H9 (cell line): ENCODE measurements around the gene PLAC1. TPM values are rescaled to one million over a fixed set of nuclear protein-coding genes. Genes with fewer than 3 reads are reported as not detected.

ENCODE experiments used
- DNase-seq: peaks from one replicate; pipeline ENCODE4 v3.0.0-alpha.2; 2017
- H2AFZ ChIP-seq: one replicate; pipeline ENCODE4 v1.6.1; 2013; ENCODE audit warnings: mild to moderate bottlenecking, low read length, control low read depth, moderate library complexity
- H2AK5ac ChIP-seq: 2 replicates; pipeline ENCODE4 v1.6.1; 2013; ENCODE audit warnings: low read length, control low read depth, mixed read lengths; ENCODE audit not compliant: insufficient read length
- H2BK120ac ChIP-seq: one replicate; pipeline ENCODE4 v1.6.1; 2013; ENCODE audit warnings: low read depth, mild to moderate bottlenecking, low read length, control low read depth, inconsistent platforms; ENCODE audit not compliant: poor library complexity, severe bottlenecking
- H2BK12ac ChIP-seq: 2 replicates; pipeline ENCODE4 v1.6.1; 2013; ENCODE audit warnings: low read length, control low read depth, mixed read lengths, low read depth; ENCODE audit not compliant: insufficient read length
- H2BK15ac ChIP-seq: 2 replicates; pipeline ENCODE4 v1.6.1; 2013; ENCODE audit warnings: low read depth, low read length, control low read depth
- H2BK20ac ChIP-seq: one replicate; pipeline ENCODE4 v1.6.1; 2013; ENCODE audit warnings: low read depth, mild to moderate bottlenecking, low read length, control low read depth, inconsistent platforms; ENCODE audit not compliant: poor library complexity, severe bottlenecking
- H2BK5ac ChIP-seq: 2 replicates; pipeline ENCODE4 v1.6.1; 2013; ENCODE audit warnings: low read length, control low read depth, mixed read lengths; ENCODE audit not compliant: insufficient read length
- H3K14ac ChIP-seq: 2 replicates; pipeline ENCODE4 v1.6.1; 2013; ENCODE audit warnings: low read length, control low read depth; ENCODE audit not compliant: insufficient read depth
- H3K18ac ChIP-seq: 2 replicates; pipeline ENCODE4 v1.6.1; 2013; ENCODE audit warnings: low read depth, mild to moderate bottlenecking, mixed read lengths, low read length, control low read depth; ENCODE audit not compliant: insufficient read length
- H3K23ac ChIP-seq: 2 replicates; pipeline ENCODE4 v1.6.1; 2013; ENCODE audit warnings: low read length, control low read depth, mixed read lengths, low read depth; ENCODE audit not compliant: insufficient read length
- H3K23me2 ChIP-seq: 2 replicates; pipeline ENCODE4 v1.6.1; 2013; ENCODE audit warnings: low read depth, mild to moderate bottlenecking, mixed read lengths, low read length, control low read depth; ENCODE audit not compliant: insufficient read length, poor library complexity, severe bottlenecking
- H3K27ac ChIP-seq: 2 replicates; pipeline ENCODE4 v1.5.1; 2013; ENCODE audit warnings: low read length, control low read depth, mixed read lengths, low read depth; ENCODE audit not compliant: insufficient read length
- H3K27me3 ChIP-seq: 2 replicates; pipeline ENCODE4 v1.6.1; 2013; ENCODE audit warnings: low read length, control low read depth, inconsistent platforms; ENCODE audit not compliant: insufficient read depth
- H3K4ac ChIP-seq: 2 replicates; pipeline ENCODE4 v1.6.1; 2013; ENCODE audit warnings: low read depth, mild to moderate bottlenecking, control low read depth, inconsistent platforms, low read length, moderate library complexity
- H3K4me1 ChIP-seq: 2 replicates; pipeline ENCODE4 v1.6.1; 2013; ENCODE audit warnings: low read length, control low read depth, inconsistent platforms; ENCODE audit not compliant: insufficient read depth
- H3K4me2 ChIP-seq: 2 replicates; pipeline ENCODE4 v1.6.1; 2013; ENCODE audit warnings: low read length, control low read depth, mixed read lengths; ENCODE audit not compliant: insufficient read length, insufficient read depth
- H3K56ac ChIP-seq: 2 replicates; pipeline ENCODE4 v1.6.1; 2013; ENCODE audit warnings: low read depth, mild to moderate bottlenecking, mixed read lengths, low read length, control low read depth; ENCODE audit not compliant: insufficient read length
- H3K79me1 ChIP-seq: 2 replicates; pipeline ENCODE4 v1.6.1; 2013; ENCODE audit warnings: low read depth, mild to moderate bottlenecking, moderate library complexity, low read length, control low read depth, inconsistent platforms; ENCODE audit not compliant: insufficient read depth, poor library complexity, severe bottlenecking
- H3K79me2 ChIP-seq: 2 replicates; pipeline ENCODE4 v1.6.1; 2013; ENCODE audit warnings: low read length, control low read depth, inconsistent platforms; ENCODE audit not compliant: insufficient read depth
- H3K9ac ChIP-seq: 2 replicates; pipeline ENCODE4 v1.6.1; 2013; ENCODE audit warnings: low read length, control low read depth, mixed read lengths; ENCODE audit not compliant: insufficient read length; ENCODE audit errors: extremely low read depth
- H3K9me3 ChIP-seq: one replicate; pipeline ENCODE4 v1.6.1; 2013; ENCODE audit warnings: low read depth, low read length, inconsistent platforms; ENCODE audit not compliant: control insufficient read depth
- H3T11ph ChIP-seq: one replicate; pipeline ENCODE4 v1.6.1; 2013; ENCODE audit warnings: mild to moderate bottlenecking, low read length, control low read depth, inconsistent platforms
- H4K20me1 ChIP-seq: one replicate; pipeline ENCODE4 v1.6.1; 2013; ENCODE audit not compliant: control insufficient read depth, insufficient read length, insufficient read depth
- H4K5ac ChIP-seq: 2 replicates; pipeline ENCODE4 v1.6.1; 2013; ENCODE audit warnings: low read depth, mild to moderate bottlenecking, mixed read lengths, low read length, control low read depth; ENCODE audit not compliant: insufficient read length
- H4K8ac ChIP-seq: replicated peaks from 2 replicates; pipeline ENCODE4 v1.6.1; 2013; ENCODE audit warnings: low read length, control low read depth, mixed read lengths, low read depth; ENCODE audit not compliant: insufficient read length
- H4K91ac ChIP-seq: 2 replicates; pipeline ENCODE4 v1.6.1; 2013; ENCODE audit warnings: low read depth, mild to moderate bottlenecking, moderate library complexity, mixed read lengths, low read length, control low read depth; ENCODE audit not compliant: insufficient read length
- H3K27ac Mint-ChIP-seq, 3 experiments: 2 replicates in 2 of 3; 3 replicates in 1 of 3; pipeline ENCODE4 v1.8.0; 2020 to 2021; ENCODE audit warnings: mixed read lengths in 3 of 3, mild to moderate bottlenecking in 1 of 3, moderate library complexity in 1 of 3
- H3K27me3 Mint-ChIP-seq: 2 replicates; pipeline ENCODE4 v1.8.0; 2021; ENCODE audit warnings: low read depth, mild to moderate bottlenecking, moderate library complexity, mixed read lengths
- H3K36me3 Mint-ChIP-seq, 3 experiments: 2 replicates in 2 of 3; 3 replicates in 1 of 3; pipeline ENCODE4 v1.8.0; 2020 to 2021; ENCODE audit warnings: low read depth in 3 of 3, mixed read lengths in 3 of 3; ENCODE audit not compliant: insufficient read depth in 1 of 3
- H3K4me1 Mint-ChIP-seq, 2 experiments: 2 replicates each; pipeline ENCODE4 v1.8.0; 2020; ENCODE audit warnings: mixed read lengths in 2 of 2
- H3K4me3 Mint-ChIP-seq, 2 experiments: 2 replicates in 1 of 2; 3 replicates in 1 of 2; pipeline ENCODE4 v1.8.0; 2020 to 2021; ENCODE audit warnings: mild to moderate bottlenecking in 2 of 2, mixed read lengths in 2 of 2, moderate library complexity in 1 of 2
- H3K9me3 Mint-ChIP-seq, 2 experiments: 2 replicates in 1 of 2; 3 replicates in 1 of 2; pipeline ENCODE4 v1.8.0; 2020; ENCODE audit warnings: mild to moderate bottlenecking in 2 of 2, mixed read lengths in 2 of 2, moderate library complexity in 1 of 2
- CTCF ChIP-seq: fragments of 200-600 bp; sonication (generic); conservative IDR thresholded peaks from 3 replicates; pipeline ENCODE4 v1.8.0; 2021; ENCODE audit warnings: antibody characterized with exemption, mild to moderate bottlenecking
- WGBS: extraction: QIAGEN DNeasy Blood & Tissue Kit; methylation state at CpG from one replicate; pipeline ENCODE4 v1.1.7; 2013; ENCODE audit warnings: missing lambda C conversion rate, low lambda C conversion rate, mixed read lengths; ENCODE audit not compliant: insufficient read length; ENCODE audit errors: extremely low coverage; 5-methylcytosine and 5-hydroxymethylcytosine counted together
- total RNA-seq: library from RNA; stranded (reverse); gene quantifications from 2 replicates; pipeline ENCODE4 v1.2.1, GENCODE V29; 2021

PLAC1 gene
- total RNA-seq, 1 experiment from 2014 or later: 0.68 TPM

GRCh38 chrX:134636851-134637250 lies 21.4 kb downstream of the PLAC1 start:
- Mint-ChIP-seq H3K4me3 (no peak overlapping the region), H3K9me3 (peaks cover 2 to 66% of the 10 kb centered on the region in 2 experiments; a peak in 3 of 5 replicates), H3K27me3 (no peaks in the 10 kb centered on the region; the same call in 1 of the 2 replicates), H3K27ac (no peak overlapping the region), H3K4me1 (no peaks in the 10 kb centered on the region), H3K36me3 (no peaks in the 10 kb centered on the region; a peak in 2 of 7 replicates)
- no peak overlapping the region for H4K8ac ChIP-seq
- H3K9ac ChIP-seq: no peak overlapping the region
- no peak overlapping the region for H3K56ac ChIP-seq
- no peak overlapping the region; the same call in 1 of the 2 replicates for H3K14ac ChIP-seq
- TF ChIP-seq CTCF: no peak
- H4K20me1 ChIP-seq: no peaks in the 10 kb centered on the region
- no peaks in the 10 kb centered on the region for H3K9me3 ChIP-seq
- H2BK5ac ChIP-seq: no peak overlapping the region
- H3K4ac ChIP-seq: no peak overlapping the region
- H2BK20ac ChIP-seq: no peak overlapping the region
- no peak overlapping the region for H4K91ac ChIP-seq
- H2BK15ac ChIP-seq: no peak overlapping the region
- H3K27ac ChIP-seq: no peak overlapping the region
- no peak overlapping the region for H2BK120ac ChIP-seq
- H3K27me3 ChIP-seq: no peaks in the 10 kb centered on the region
- no peak overlapping the region for H2BK12ac ChIP-seq
- no peak for DNase-seq
- no peak overlapping the region for H3T11ph ChIP-seq
- no peak overlapping the region for H4K5ac ChIP-seq
- no peaks in the 10 kb centered on the region for H3K4me1 ChIP-seq
- no peak overlapping the region for H2AK5ac ChIP-seq
- WGBS: no CpG with 5 or more reads among the region's 5 CpGs
- no peaks in the 10 kb centered on the region for H3K79me1 ChIP-seq
- H3K23me2 ChIP-seq: no peaks in the 10 kb centered on the region
- no peak overlapping the region for H2AFZ ChIP-seq
- no peak overlapping the region for H3K23ac ChIP-seq
- H3K4me2 ChIP-seq: no peak overlapping the region
- H3K18ac ChIP-seq: no peak overlapping the region
- no peaks in the 10 kb centered on the region for H3K79me2 ChIP-seq
